SK-N-SH treated with all-trans-retinoic acid at 6 μM for 48 hours (cell line): ENCODE measurements around the gene EFNA3.

Experiments
- ATAC-seq: fragments of 200-7000 bp; cut with Tn5 transposase; 3 replicates; pipeline ENCODE4 v1.9.1; 2020; ENCODE audit warnings: mild to moderate bottlenecking, moderate library complexity
- ARNTL ChIP-seq: fragments of 450-650 bp; formaldehyde crosslinking; IDR thresholded peaks from 2 replicates; pipeline ENCODE4 v1.5.0; 2020; ENCODE audit warnings: low read depth, mild to moderate bottlenecking, moderate library complexity, borderline replicate concordance
- BACH2 ChIP-seq: fragments of 250-450 bp; sonication (Bioruptor Pico); IDR thresholded peaks from 2 replicates; pipeline ENCODE4 v1.9.0; 2021; ENCODE audit warnings: mild to moderate bottlenecking, borderline replicate concordance
- CREB5 ChIP-seq: fragments of 250-450 bp; sonication (Bioruptor Pico); IDR thresholded peaks from 2 replicates; pipeline ENCODE4 v1.5.1; 2020; ENCODE audit warnings: low read depth, mild to moderate bottlenecking, moderate library complexity
- CSDC2 ChIP-seq: fragments of 250-450 bp; sonication (Bioruptor Pico); IDR thresholded peaks from 2 replicates; pipeline ENCODE4 v1.5.0; 2020; ENCODE audit warnings: mild to moderate bottlenecking, moderate library complexity
- CSRNP3 ChIP-seq: fragments of 250-450 bp; sonication (Bioruptor Pico); IDR thresholded peaks from 2 replicates; pipeline ENCODE4 v1.5.1; 2021; ENCODE audit warnings: mild to moderate bottlenecking, moderate library complexity
- ESRRG ChIP-seq: fragments of 250-450 bp; sonication (Bioruptor Pico); IDR thresholded peaks from 2 replicates; pipeline ENCODE4 v1.6.1; 2021; ENCODE audit warnings: mild to moderate bottlenecking
- GLIS3 ChIP-seq: fragments of 250-450 bp; sonication (Bioruptor Pico); IDR thresholded peaks from 2 replicates; pipeline ENCODE4 v1.5.0; 2020; ENCODE audit warnings: mild to moderate bottlenecking, moderate library complexity
- ISL1 ChIP-seq: fragments of 250-450 bp; sonication (Bioruptor Pico); IDR thresholded peaks from 2 replicates; pipeline ENCODE4 v2.1.2; 2022; ENCODE audit warnings: mild to moderate bottlenecking, moderate library complexity
- OSR1 ChIP-seq: fragments of 250-450 bp; sonication (Bioruptor Pico); IDR thresholded peaks from 2 replicates; pipeline ENCODE4 v1.8.0; 2022; ENCODE audit warnings: moderate library complexity, mild to moderate bottlenecking, inconsistent platforms
- PATZ1 ChIP-seq: fragments of 250-450 bp; sonication (Bioruptor Pico); IDR thresholded peaks from 2 replicates; pipeline ENCODE4 v1.8.0; 2020; ENCODE audit warnings: mild to moderate bottlenecking, moderate library complexity, borderline replicate concordance
- PPARA ChIP-seq: fragments of 250-450 bp; sonication (Bioruptor Pico); IDR thresholded peaks from 2 replicates; pipeline ENCODE4 v1.5.0; 2020; ENCODE audit warnings: mild to moderate bottlenecking, borderline replicate concordance
- RARB ChIP-seq: fragments of 250-450 bp; sonication (Bioruptor Pico); IDR thresholded peaks from 2 replicates; pipeline ENCODE4 v1.8.0; 2021; ENCODE audit warnings: mild to moderate bottlenecking, moderate library complexity
- TCF4 ChIP-seq: fragments of 250-450 bp; sonication (Bioruptor Pico); IDR thresholded peaks from 2 replicates; pipeline ENCODE4 v1.8.0; 2021; ENCODE audit warnings: mild to moderate bottlenecking, moderate library complexity, borderline replicate concordance
- TOX ChIP-seq: fragments of 250-450 bp; sonication (Bioruptor Pico); IDR thresholded peaks from 2 replicates; pipeline ENCODE4 v1.8.0; 2021; ENCODE audit warnings: mild to moderate bottlenecking, moderate library complexity, borderline replicate concordance
- TSHZ2 ChIP-seq: fragments of 250-450 bp; sonication (Bioruptor Pico); IDR thresholded peaks from 2 replicates; pipeline ENCODE4 v1.5.0; 2020; ENCODE audit warnings: mild to moderate bottlenecking, moderate library complexity
- ZC3H10 ChIP-seq: fragments of 250-450 bp; sonication (Bioruptor Pico); IDR thresholded peaks from 2 replicates; pipeline ENCODE4 v1.5.1; 2021; ENCODE audit warnings: mild to moderate bottlenecking, moderate library complexity
- ZFP3 ChIP-seq: fragments of 250-450 bp; sonication (Bioruptor Pico); IDR thresholded peaks from 2 replicates; pipeline ENCODE4 v1.5.0; 2020; ENCODE audit warnings: mild to moderate bottlenecking, moderate library complexity
- ZNF565 ChIP-seq: fragments of 450-650 bp; formaldehyde crosslinking; conservative IDR thresholded peaks from 2 replicates; pipeline ENCODE4 v1.5.0; 2020; ENCODE audit warnings: low read depth, mild to moderate bottlenecking, moderate library complexity
- ZNF8 ChIP-seq: fragments of 450-650 bp; formaldehyde crosslinking; IDR thresholded peaks from 2 replicates; pipeline ENCODE4 v1.5.0; 2020; ENCODE audit warnings: mild to moderate bottlenecking, moderate library complexity
- TF ChIP-seq, protein P1 (sequence below): fragments of 250-450 bp; sonication (Bioruptor Pico); IDR thresholded peaks from 2 replicates; pipeline ENCODE4 v1.8.0; 2021; ENCODE audit warnings: low read depth, mild to moderate bottlenecking, moderate library complexity, borderline replicate concordance

EFNA3 gene

DNA sequence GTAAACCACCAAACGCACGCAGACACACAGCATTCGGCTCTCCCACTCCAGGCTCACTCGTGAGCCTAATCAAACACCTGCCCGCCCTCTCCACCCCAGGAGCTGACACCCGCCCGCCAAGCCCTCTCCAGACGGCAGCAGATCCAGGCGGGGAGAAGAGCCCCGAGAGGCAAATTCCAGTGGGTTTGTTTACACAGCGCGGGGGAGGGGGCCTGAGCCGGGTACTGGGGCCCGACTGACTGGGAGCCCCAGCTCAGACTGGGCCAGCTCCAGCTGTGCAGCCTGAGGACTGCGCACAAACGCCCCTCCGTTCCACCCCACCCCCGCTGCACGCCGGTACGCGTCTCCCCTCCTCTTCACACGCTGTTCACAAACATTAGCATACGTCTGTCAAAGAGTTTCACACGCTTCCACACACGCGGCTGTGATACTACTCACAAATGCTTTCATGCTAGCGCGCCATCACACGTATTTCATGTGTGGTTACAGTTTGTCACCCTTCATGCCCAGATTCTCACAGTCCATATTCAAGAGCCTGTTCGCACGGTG is 48.0 kb downstream of the EFNA3 start:
- TF ChIP-seq ARNTL = no peak
- no peak for TF ChIP-seq PPARA (CRISPR knock-in tag)
- no peak for TF ChIP-seq TCF4 (CRISPR knock-in tag)
- TF ChIP-seq BACH2 (CRISPR knock-in tag) = no peak
- TF ChIP-seq CSRNP3 (CRISPR knock-in tag) = no peak
- TF ChIP-seq ESRRG (CRISPR knock-in tag) = no peak
- no peak for TF ChIP-seq PATZ1
- no peak for TF ChIP-seq RARB (CRISPR knock-in tag)
- no peak for TF ChIP-seq CSDC2 (CRISPR knock-in tag)
- TF ChIP-seq ZC3H10 (CRISPR knock-in tag) = no peak
- no peak for TF ChIP-seq ZFP3 (CRISPR knock-in tag)
- no peak for TF ChIP-seq ZNF565
- TF ChIP-seq GLIS3 (CRISPR knock-in tag) = no peak
- TF ChIP-seq ZNF8 (CRISPR knock-in tag) = no peak
- no peak for TF ChIP-seq TOX (CRISPR knock-in tag)
- TF ChIP-seq, protein P1, sequence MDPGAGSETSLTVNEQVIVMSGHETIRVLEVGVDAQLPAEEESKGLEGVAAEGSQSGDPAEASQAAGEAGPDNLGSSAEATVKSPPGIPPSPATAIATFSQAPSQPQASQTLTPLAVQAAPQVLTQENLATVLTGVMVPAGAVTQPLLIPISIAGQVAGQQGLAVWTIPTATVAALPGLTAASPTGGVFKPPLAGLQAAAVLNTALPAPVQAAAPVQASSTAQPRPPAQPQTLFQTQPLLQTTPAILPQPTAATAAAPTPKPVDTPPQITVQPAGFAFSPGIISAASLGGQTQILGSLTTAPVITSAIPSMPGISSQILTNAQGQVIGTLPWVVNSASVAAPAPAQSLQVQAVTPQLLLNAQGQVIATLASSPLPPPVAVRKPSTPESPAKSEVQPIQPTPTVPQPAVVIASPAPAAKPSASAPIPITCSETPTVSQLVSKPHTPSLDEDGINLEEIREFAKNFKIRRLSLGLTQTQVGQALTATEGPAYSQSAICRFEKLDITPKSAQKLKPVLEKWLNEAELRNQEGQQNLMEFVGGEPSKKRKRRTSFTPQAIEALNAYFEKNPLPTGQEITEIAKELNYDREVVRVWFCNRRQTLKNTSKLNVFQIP (CRISPR knock-in tag) = no peak
- no peak for TF ChIP-seq ISL1 (CRISPR knock-in tag)
- TF ChIP-seq CREB5 (CRISPR knock-in tag) = no peak
- TF ChIP-seq OSR1 (CRISPR knock-in tag) = no peak
- ATAC-seq = peak; percentile 4; the same call in 2 of the 3 replicates

- ATAC-seq = peak; percentile 80
- TF ChIP-seq PPARA (CRISPR knock-in tag) (no peak), TSHZ2 (CRISPR knock-in tag) (no peak), TCF4 (CRISPR knock-in tag) (no peak), RARB (CRISPR knock-in tag) (no peak), ZFP3 (CRISPR knock-in tag) (no peak)
Observed at GRCh38 chr1:155127105-155127966, 48.7 kb downstream of the EFNA3 start, which contains the start of gene EFNA1. EFNA1 (plus strand) TSS chr1:155127876; CDS start chr1:155127978, 102 bp downstream.
